Subcutaneous abdominal adipose tissue (tissue), 5 donors: ENCODE measurements around the gene TNFRSF25.
"Not testable (repeated sequence)": the region's sequence is repeated elsewhere in the genome, so short reads cannot be mapped to it uniquely, and the experiment has no call there.

Experiments used
- H3K27ac ChIP-seq: one replicate; pipeline ENCODE4 v1.7.0; 2013; ENCODE audit warnings: low read depth, mild to moderate bottlenecking, inconsistent platforms, low read length, moderate library complexity
- H3K27me3 ChIP-seq, 5 donors: one replicate each; pipeline ENCODE4 v1.7.0; 2013; ENCODE audit warnings: low read length in 5 of 5, inconsistent platforms in 1 of 5; ENCODE audit not compliant: control insufficient read depth in 5 of 5, insufficient read depth in 4 of 5
- H3K36me3 ChIP-seq, 5 donors: one replicate each; pipeline ENCODE4 v1.7.0; 2013; ENCODE audit warnings: low read length in 5 of 5; ENCODE audit not compliant: control insufficient read depth in 5 of 5, insufficient read depth in 5 of 5
- H3K4me1 ChIP-seq, 5 donors: one replicate each; pipeline ENCODE4 v1.7.0; 2013; ENCODE audit warnings: low read length in 5 of 5, mild to moderate bottlenecking in 3 of 5, moderate library complexity in 1 of 5; ENCODE audit not compliant: control insufficient read depth in 5 of 5, insufficient read depth in 5 of 5
- H3K4me3 ChIP-seq, 5 donors: one replicate each; pipeline ENCODE4 v1.7.0; 2013; ENCODE audit warnings: low read length in 5 of 5, low read depth in 1 of 5
- H3K9ac ChIP-seq, 5 donors: one replicate each; pipeline ENCODE4 v1.7.0; 2013; ENCODE audit warnings: low read length in 5 of 5, mild to moderate bottlenecking in 4 of 5, moderate library complexity in 3 of 5
- H3K9me3 ChIP-seq, 5 donors: one replicate each; pipeline ENCODE4 v1.7.0; 2013; ENCODE audit warnings: low read length in 5 of 5; ENCODE audit not compliant: control insufficient read depth in 5 of 5
- donor health status: healthy.
- donor health status: healthy.
- donor health status: healthy.
- donor health status: healthy.
- donor health status: healthy.

The TNFRSF25 gene

GRCh38 chr1:6454856-6455751 lies 10.9 kb downstream of the TNFRSF25 start:
- H3K27me3 ChIP-seq = peaks cover 15 to 44% (median 28%) of the 10 kb centered on the region in 5 donors
- H3K4me3 ChIP-seq = no peak overlapping the region
- peaks cover 0 to 20% (median 13%) of the 10 kb centered on the region in 5 donors for H3K4me1 ChIP-seq
- no peaks in the 10 kb centered on the region for H3K36me3 ChIP-seq
- no peaks in the 10 kb centered on the region for H3K9me3 ChIP-seq
- no peak overlapping the region for H3K27ac ChIP-seq
- H3K9ac ChIP-seq = no peak overlapping the region

DNA sequence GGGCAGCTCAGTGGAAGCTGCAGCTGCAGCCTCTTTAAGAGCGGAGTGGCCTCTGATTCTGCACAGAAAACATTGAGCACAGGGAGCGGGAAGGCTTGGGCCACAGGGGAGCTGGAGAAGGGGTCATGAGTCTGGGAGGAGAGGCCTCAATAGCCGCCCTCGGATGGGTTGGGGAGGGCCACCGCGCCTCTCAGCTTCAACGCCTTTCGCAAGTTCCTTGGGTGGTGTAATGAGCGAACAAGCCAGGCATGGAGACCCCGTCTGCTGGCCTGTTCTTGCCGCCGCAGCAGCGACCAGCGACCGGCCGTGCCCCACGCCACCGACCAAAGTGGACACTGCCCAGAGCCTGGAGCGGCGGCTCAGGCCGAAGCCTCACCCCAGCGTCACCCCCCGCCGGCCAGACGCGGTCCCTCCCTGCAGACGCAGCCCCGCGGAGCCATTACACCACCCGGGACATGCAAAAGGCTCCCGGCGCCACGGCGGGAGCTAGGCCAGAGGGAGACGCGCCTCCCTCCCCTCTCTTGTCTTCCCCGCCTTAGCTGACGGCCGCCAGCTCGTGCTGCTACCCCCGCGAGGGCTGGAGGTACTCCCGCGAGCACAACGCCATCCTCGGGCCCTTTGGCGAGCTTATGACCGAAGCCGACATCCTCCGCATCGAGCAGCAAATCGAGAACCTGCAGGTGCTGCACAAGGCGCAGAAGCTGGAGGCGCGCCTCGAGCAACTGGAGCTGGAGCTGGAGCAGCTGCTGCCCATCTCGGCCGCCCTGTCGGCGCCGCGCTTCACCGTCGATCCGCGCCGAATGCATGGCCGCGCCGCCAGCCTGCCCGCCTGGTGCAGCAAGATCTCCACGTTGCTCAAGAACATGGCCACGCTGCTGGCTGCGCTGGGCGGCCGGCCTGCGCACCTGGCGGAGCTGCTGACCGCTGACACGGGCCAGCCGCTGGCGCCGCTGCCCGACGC lies 11.8 kb downstream of the TNFRSF25 start:
- H3K27ac ChIP-seq, H3K9me3 ChIP-seq, H3K4me3 ChIP-seq, H3K36me3 ChIP-seq, H3K9ac ChIP-seq: not testable (repeated sequence)
- peaks cover 0 to 16% (median 6%) of the 10 kb centered on the region in 5 donors for H3K4me1 ChIP-seq
- peaks cover 24 to 53% (median 37%) of the 10 kb centered on the region in 5 donors for H3K27me3 ChIP-seq

- no peaks in the 10 kb centered on the region for H3K36me3 ChIP-seq
- no peak overlapping the region for H3K4me3 ChIP-seq
- H3K27ac ChIP-seq = no peak overlapping the region
- no peaks in the 10 kb centered on the region for H3K9me3 ChIP-seq
- no peak overlapping the region for H3K9ac ChIP-seq
- H3K27me3 ChIP-seq = peaks cover 34 to 69% (median 55%) of the 10 kb centered on the region in 5 donors
- H3K4me1 ChIP-seq = peaks cover 0 to 37% (median 11%) of the 10 kb centered on the region in 5 donors
Observed at GRCh38 chr1:6450943-6451373, 15.0 kb downstream of the TNFRSF25 start.

DNA sequence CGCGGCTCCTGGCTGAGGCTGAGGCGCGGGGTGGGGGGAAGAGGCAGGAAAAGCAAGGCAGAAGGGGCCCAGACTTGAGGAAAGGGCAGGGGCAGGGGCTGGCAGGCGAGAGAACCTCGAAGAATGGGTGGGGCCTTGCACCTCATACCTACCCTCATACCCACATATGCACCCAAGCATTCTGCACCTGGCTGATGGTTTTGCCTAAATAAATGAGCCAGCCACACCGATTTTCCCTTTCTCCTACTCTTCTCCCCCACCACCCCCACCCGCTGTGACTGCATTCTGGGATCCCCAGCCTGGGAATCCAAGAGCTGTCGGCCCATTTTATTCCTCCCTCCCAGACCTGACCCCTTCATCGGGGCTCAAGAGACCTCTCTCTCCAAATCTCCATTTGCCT lies 15.5 kb downstream of the TNFRSF25 start:
- not testable (repeated sequence) for H3K27ac ChIP-seq, H3K9ac ChIP-seq, H3K36me3 ChIP-seq, H3K4me3 ChIP-seq, H3K9me3 ChIP-seq
- Histone ChIP-seq H3K4me1 (peaks cover 0 to 35% (median 11%) of the 10 kb centered on the region in 5 donors), H3K27me3 (peaks cover 32 to 66% (median 54%) of the 10 kb centered on the region in 5 donors)

GRCh38 chr1:6450005-6450450 lies 15.9 kb downstream of the TNFRSF25 start:
- no peak overlapping the region for H3K9ac ChIP-seq
- peaks cover 0 to 30% (median 11%) of the 10 kb centered on the region in 5 donors for H3K4me1 ChIP-seq
- H3K36me3 ChIP-seq = no peaks in the 10 kb centered on the region
- no peaks in the 10 kb centered on the region for H3K9me3 ChIP-seq
- no peak overlapping the region for H3K4me3 ChIP-seq
- no peak overlapping the region for H3K27ac ChIP-seq
- H3K27me3 ChIP-seq = peaks cover 30 to 67% (median 50%) of the 10 kb centered on the region in 5 donors

DNA sequence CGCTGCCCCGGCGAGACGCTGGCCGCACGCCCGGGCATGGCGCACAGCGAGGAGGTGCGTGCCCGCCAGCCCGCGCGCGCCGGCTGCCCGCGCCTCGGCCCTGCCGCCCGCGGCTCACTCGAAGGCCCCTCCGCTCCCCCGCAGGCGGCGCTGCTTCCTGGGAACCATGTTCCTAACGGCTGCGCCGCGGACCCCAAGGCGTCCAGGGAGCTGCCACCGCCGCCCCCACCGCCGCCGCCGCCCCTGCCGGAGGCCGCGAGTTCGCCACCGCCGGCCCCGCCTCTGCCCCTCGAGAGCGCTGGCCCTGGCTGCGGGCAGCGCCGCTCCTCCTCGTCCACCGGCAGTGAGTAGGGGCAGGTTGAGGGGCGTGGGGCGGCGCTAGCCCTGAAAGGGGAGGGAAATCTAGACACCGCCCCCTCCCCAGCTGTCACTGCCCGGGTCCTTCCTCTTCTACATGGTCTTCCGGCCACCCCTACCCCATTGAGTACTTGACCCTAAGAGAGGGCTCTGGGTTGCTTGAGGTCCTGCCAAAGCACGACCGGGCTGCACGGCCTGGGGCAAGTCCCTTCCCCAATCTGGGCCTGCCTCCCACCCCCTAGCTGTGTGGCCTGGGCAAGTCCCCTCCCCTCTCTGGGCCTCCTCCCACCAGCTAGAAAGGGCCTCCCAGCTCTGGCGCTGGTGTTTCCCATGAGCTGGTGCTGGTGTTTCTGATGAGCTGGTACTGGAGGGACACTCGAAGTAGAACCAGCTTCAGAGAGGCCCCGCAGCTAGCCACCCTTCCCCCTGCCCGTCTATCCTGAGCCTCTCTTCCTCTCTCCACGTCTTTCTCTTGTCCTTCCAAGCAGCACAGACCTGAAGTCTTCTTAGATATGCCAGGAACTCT lies 17.0 kb downstream of the TNFRSF25 start:
- Histone ChIP-seq H3K9me3 (no peaks in the 10 kb centered on the region), H3K27me3 (peaks cover 33 to 62% (median 53%) of the 10 kb centered on the region in 5 donors), H3K27ac (no peak overlapping the region), H3K4me1 (peaks cover 0 to 23% (median 11%) of the 10 kb centered on the region in 5 donors), H3K36me3 (no peaks in the 10 kb centered on the region), H3K9ac (no peak overlapping the region), H3K4me3 (peak overlapping the region in 1 of 5 donors; percentile 10)

GRCh38 chr1:6447818-6448748 lies 17.9 kb downstream of the TNFRSF25 start:
- Histone ChIP-seq H3K4me3 (peak overlapping the region in 1 of 5 donors; percentile 10), H3K27me3 (peaks cover 33 to 58% (median 50%) of the 10 kb centered on the region in 5 donors), H3K27ac (no peak overlapping the region), H3K9ac (no peak overlapping the region), H3K36me3 (no peaks in the 10 kb centered on the region), H3K4me1 (peaks cover 0 to 23% (median 11%) of the 10 kb centered on the region in 5 donors), H3K9me3 (no peaks in the 10 kb centered on the region)

DNA sequence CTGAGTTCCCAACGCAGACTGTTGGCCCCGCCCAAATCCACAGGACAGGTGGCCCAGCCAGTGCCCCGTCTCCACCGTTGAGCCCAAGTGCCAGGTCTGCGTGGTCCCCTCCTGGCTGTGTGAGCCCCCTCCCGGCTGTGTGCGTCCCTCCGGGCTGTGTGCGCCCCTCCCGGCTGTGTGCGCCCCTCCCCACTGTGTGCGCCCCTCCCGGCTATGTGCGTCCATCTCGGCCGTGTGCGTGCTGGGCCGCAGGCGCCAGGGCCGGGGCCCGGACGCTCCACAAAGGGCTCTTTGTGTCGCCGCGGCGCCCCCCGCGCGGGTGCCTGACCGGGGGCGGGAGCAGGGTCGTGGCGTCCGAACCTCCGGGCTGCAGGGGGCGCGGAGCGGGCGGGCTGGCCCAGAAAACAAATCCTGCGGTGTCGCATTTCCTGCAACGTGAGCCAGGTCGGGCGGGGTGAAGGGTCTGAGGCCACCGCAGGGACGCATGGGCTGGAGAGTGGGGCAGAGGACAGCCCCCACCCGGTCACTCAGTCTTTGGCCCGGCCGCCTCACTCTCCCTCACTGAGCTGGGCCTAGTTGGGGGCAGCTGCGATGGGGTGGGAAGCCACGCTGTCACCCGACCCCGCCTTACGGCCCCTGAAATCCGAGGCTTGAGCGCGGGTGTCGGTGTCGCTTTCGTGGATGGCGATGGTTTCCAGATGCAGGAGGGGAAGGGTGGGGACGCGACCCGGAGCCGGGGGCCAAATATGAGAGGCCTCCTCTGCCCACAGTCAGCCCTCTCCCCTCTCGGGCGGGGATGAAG lies 18.8 kb downstream of the TNFRSF25 start:
- no peak overlapping the region for H3K9ac ChIP-seq
- H3K4me3 ChIP-seq = no peak overlapping the region
- H3K27me3 ChIP-seq = peaks cover 30 to 52% (median 47%) of the 10 kb centered on the region in 5 donors
- H3K36me3 ChIP-seq = no peaks in the 10 kb centered on the region
- H3K27ac ChIP-seq = no peak overlapping the region
- peaks cover 0 to 23% (median 11%) of the 10 kb centered on the region in 5 donors for H3K4me1 ChIP-seq
- no peaks in the 10 kb centered on the region for H3K9me3 ChIP-seq
